Measurements from ENCODE around the gene ABCA2. TPM values are rescaled to one million over a fixed set of nuclear protein-coding genes. Genes with fewer than 3 reads are reported as not detected.

The ABCA2 gene
- total and polyA plus RNA-seq, 9 of the 15 experiments (the other 6 are each of a cell fraction or from before 2014, with no cell fraction given), result 0.69 to 16.3 (median 6.1) TPM; not detected in 2

DNA sequence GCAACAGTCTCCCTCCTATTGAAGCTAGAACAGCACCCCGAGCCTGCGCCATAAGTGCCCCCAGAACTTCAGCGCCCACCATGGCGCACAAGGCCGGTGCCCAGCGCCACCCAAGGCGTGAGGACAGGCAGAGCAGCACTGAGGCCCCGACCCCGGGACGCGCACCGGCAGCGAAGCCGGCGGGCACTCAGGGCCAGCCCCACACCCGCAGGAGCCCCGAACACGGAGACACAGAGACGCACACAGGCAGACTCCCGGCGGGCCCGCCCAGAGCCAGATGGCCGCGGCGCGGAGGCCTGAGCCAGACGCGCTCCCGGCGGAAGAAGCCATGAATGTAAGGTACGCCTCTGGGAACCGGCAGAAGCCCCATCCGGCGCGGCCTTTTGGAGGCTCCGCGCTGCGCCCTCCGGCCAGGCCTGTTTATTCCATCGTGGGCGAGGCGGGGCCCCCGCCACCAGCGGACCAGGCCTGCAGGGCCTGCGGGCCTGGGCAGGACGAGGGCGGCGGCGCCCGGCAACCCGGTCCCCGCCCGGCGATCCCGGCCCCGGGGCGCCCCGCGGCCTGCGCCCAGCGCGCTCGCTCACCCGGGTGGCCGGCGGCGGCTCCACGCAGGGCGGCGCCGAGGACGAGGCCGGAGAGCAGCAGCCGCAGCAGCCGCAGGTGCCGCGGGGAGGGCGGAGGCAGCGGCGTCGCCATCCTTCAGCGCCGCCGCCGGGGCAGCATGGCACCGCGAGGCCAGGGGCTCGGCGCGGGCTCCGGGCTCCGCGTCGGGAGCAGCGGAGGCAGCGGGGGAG, 17.5 kb upstream of the ABCA2 start (continued):
- TF ChIP-seq, protein P1, sequence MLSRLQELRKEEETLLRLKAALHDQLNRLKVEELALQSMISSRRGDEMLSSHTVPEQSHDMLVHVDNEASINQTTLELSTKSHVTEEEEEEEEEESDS (CRISPR knock-in tag; IDR thresholded peaks at IDR 0.05), result no peak
- no peak for TF ChIP-seq EGR1 (conservative IDR thresholded peaks at IDR 0.05)
- no peak for TF ChIP-seq EWSR1 (IDR thresholded peaks at IDR 0.05; ENCODE audit: borderline replicate concordance, low read depth, partially characterized antibody)
- TF ChIP-seq FOXA1 (IDR thresholded peaks at IDR 0.05; ENCODE audit: borderline replicate concordance), result no peak
- no peak for TF ChIP-seq LARP7 (IDR thresholded peaks at IDR 0.05)
- TF ChIP-seq RBM17 (IDR thresholded peaks at IDR 0.05; ENCODE audit: borderline replicate concordance, low read depth, low read length), result no peak
- TF ChIP-seq GATAD2B (IDR thresholded peaks at IDR 0.05; ENCODE audit: borderline replicate concordance), result no peak
- TF ChIP-seq, protein P2, sequence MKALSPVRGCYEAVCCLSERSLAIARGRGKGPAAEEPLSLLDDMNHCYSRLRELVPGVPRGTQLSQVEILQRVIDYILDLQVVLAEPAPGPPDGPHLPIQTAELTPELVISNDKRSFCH (CRISPR knock-in tag; IDR thresholded peaks at IDR 0.05), result no peak
- TF ChIP-seq, protein P2 (tag; IDR thresholded peaks at IDR 0.05), result no peak
- TF ChIP-seq, protein P3, sequence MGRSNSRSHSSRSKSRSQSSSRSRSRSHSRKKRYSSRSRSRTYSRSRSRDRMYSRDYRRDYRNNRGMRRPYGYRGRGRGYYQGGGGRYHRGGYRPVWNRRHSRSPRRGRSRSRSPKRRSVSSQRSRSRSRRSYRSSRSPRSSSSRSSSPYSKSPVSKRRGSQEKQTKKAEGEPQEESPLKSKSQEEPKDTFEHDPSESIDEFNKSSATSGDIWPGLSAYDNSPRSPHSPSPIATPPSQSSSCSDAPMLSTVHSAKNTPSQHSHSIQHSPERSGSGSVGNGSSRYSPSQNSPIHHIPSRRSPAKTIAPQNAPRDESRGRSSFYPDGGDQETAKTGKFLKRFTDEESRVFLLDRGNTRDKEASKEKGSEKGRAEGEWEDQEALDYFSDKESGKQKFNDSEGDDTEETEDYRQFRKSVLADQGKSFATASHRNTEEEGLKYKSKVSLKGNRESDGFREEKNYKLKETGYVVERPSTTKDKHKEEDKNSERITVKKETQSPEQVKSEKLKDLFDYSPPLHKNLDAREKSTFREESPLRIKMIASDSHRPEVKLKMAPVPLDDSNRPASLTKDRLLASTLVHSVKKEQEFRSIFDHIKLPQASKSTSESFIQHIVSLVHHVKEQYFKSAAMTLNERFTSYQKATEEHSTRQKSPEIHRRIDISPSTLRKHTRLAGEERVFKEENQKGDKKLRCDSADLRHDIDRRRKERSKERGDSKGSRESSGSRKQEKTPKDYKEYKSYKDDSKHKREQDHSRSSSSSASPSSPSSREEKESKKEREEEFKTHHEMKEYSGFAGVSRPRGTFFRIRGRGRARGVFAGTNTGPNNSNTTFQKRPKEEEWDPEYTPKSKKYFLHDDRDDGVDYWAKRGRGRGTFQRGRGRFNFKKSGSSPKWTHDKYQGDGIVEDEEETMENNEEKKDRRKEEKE (IDR thresholded peaks at IDR 0.05; ENCODE audit: borderline replicate concordance in 1 of 2, control insufficient read depth in 1 of 2, low read depth in 2 of 2, low read length in 1 of 2), result no peak
- TF ChIP-seq PCBP1 (IDR thresholded peaks at IDR 0.05; ENCODE audit: low read depth, low read length, poor library complexity, severe bottlenecking), result no peak
- TF ChIP-seq ZFX (CRISPR knock-in tag; IDR thresholded peaks at IDR 0.05), result peak; percentile 24; the same call in 1 of the 2 replicates
- 0 out of 2 replicates have a peak, but pooled peaks have one; percentile 41 for TF ChIP-seq ZBTB1 (CRISPR knock-in tag; IDR thresholded peaks at IDR 0.05; ENCODE audit: borderline replicate concordance, low read depth)
- TF ChIP-seq FOXK2 (conservative IDR thresholded peaks at IDR 0.05 in 1 of 2, IDR thresholded peaks at IDR 0.05 in 1 of 2; ENCODE audit: low read depth in 2 of 2), result no peak
- TF ChIP-seq, protein P4, sequence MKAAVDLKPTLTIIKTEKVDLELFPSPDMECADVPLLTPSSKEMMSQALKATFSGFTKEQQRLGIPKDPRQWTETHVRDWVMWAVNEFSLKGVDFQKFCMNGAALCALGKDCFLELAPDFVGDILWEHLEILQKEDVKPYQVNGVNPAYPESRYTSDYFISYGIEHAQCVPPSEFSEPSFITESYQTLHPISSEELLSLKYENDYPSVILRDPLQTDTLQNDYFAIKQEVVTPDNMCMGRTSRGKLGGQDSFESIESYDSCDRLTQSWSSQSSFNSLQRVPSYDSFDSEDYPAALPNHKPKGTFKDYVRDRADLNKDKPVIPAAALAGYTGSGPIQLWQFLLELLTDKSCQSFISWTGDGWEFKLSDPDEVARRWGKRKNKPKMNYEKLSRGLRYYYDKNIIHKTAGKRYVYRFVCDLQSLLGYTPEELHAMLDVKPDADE (conservative IDR thresholded peaks at IDR 0.05; ENCODE audit: control insufficient read depth, low read depth, low read length), result no peak
- TF ChIP-seq MEIS2 (IDR thresholded peaks at IDR 0.05; ENCODE audit: partially characterized antibody), result no peak
- no peak for TF ChIP-seq PRMT5 (CRISPR knock-in tag; IDR thresholded peaks at IDR 0.05)
- TF ChIP-seq, protein P5, sequence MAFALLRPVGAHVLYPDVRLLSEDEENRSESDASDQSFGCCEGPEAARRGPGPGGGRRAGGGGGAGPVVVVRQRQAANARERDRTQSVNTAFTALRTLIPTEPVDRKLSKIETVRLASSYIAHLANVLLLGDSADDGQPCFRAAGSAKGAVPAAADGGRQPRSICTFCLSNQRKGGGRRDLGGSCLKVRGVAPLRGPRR (CRISPR knock-in tag; IDR thresholded peaks at IDR 0.05), result no peak
- TF ChIP-seq, protein P6, sequence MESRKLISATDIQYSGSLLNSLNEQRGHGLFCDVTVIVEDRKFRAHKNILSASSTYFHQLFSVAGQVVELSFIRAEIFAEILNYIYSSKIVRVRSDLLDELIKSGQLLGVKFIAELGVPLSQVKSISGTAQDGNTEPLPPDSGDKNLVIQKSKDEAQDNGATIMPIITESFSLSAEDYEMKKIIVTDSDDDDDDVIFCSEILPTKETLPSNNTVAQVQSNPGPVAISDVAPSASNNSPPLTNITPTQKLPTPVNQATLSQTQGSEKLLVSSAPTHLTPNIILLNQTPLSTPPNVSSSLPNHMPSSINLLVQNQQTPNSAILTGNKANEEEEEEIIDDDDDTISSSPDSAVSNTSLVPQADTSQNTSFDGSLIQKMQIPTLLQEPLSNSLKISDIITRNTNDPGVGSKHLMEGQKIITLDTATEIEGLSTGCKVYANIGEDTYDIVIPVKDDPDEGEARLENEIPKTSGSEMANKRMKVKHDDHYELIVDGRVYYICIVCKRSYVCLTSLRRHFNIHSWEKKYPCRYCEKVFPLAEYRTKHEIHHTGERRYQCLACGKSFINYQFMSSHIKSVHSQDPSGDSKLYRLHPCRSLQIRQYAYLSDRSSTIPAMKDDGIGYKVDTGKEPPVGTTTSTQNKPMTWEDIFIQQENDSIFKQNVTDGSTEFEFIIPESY (CRISPR knock-in tag; IDR thresholded peaks at IDR 0.05), result no peak
- TF ChIP-seq NR1H2 (CRISPR knock-in tag; IDR thresholded peaks at IDR 0.05), result no peak
